ENCODE data around the gene GRIN2A. TPM values are rescaled to one million over a fixed set of nuclear protein-coding genes. Genes with fewer than 3 reads are reported as not detected.

GRIN2A gene
- total and polyA plus RNA-seq, 2 donors (not counting 1 experiment from before 2014, with no cell fraction given), result 0.44 TPM; not detected in 1

DNA sequence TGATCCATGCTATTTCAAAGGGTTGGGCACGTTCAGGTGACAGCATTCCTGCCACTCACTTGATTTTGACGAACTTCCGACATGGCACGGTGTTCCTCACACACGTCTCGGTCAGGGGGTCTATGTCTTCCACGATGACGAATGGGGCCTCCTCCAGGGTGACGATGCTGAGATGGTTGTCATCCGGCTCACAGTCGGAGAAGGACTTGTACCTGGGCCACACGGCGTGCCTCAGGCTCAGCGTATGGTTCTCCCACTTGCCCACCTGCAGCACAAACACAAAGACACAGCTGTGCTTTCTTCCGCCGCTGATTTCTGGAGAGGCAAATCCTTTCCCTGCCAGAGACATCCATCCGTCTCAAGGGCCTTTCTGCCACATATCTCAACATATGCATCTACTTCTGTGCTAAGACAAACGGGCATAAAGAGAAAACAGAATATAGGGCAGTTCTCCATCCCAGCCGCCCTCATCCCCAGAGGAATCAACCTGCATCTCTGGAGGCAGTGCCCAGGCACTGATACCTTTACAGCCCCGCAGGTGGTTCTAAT is 332.5 kb downstream of the GRIN2A start:
- H3K27ac Mint-ChIP-seq, result no peak overlapping the region
- no peaks in the 10 kb centered on the region for H4K20me1 ChIP-seq (ENCODE audit: control insufficient read depth, insufficient read depth, low read length, poor library complexity, severe bottlenecking)
- no peaks in the 10 kb centered on the region for H3K4me1 ChIP-seq (ENCODE audit: control insufficient read depth in 2 of 2, insufficient read depth in 2 of 2, low read length in 2 of 2)
- H3K36me3 ChIP-seq (replicated peaks in 1 of 2; ENCODE audit: control extremely low read depth in 1 of 2, control insufficient read depth in 1 of 2, extremely low read depth in 1 of 2, insufficient read depth in 2 of 2, low read length in 1 of 2), result no peaks in the 10 kb centered on the region
- ChIA-PET POLR2A (no interaction called here), CTCF (no interaction called here)
- no peak overlapping the region for H3K27ac ChIP-seq (ENCODE audit: low read length in 2 of 2)
- no peaks in the 10 kb centered on the region for H3K27me3 ChIP-seq (replicated peaks in 1 of 4; ENCODE audit: control extremely low read depth in 1 of 4, control insufficient read depth in 3 of 4, insufficient read depth in 4 of 4, low read length in 3 of 4)
- H3K4me2 ChIP-seq (replicated peaks; ENCODE audit: low read depth, low read length, poor library complexity, severe bottlenecking), result no peak overlapping the region
- no peak for ATAC-seq (ENCODE audit: low read depth)
- no peaks in the 10 kb centered on the region for H3K9me3 Mint-ChIP-seq (ENCODE audit: insufficient read depth)
- H3K79me2 ChIP-seq (ENCODE audit: control insufficient read depth, insufficient read depth, low read length), result no peaks in the 10 kb centered on the region
- TF ChIP-seq, protein P1, sequence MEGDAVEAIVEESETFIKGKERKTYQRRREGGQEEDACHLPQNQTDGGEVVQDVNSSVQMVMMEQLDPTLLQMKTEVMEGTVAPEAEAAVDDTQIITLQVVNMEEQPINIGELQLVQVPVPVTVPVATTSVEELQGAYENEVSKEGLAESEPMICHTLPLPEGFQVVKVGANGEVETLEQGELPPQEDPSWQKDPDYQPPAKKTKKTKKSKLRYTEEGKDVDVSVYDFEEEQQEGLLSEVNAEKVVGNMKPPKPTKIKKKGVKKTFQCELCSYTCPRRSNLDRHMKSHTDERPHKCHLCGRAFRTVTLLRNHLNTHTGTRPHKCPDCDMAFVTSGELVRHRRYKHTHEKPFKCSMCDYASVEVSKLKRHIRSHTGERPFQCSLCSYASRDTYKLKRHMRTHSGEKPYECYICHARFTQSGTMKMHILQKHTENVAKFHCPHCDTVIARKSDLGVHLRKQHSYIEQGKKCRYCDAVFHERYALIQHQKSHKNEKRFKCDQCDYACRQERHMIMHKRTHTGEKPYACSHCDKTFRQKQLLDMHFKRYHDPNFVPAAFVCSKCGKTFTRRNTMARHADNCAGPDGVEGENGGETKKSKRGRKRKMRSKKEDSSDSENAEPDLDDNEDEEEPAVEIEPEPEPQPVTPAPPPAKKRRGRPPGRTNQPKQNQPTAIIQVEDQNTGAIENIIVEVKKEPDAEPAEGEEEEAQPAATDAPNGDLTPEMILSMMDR (IDR thresholded peaks at IDR 0.05), result no peak
- no peak for TF ChIP-seq EZH2 (IDR thresholded peaks at IDR 0.05; ENCODE audit: borderline replicate concordance, insufficient read depth, low read depth, low read length, poor library complexity, severe bottlenecking)
- no peak overlapping the region for H3K9ac ChIP-seq (ENCODE audit: low read length)
- H3K27me3 Mint-ChIP-seq, result peaks cover 7% of the 10 kb centered on the region
- no peak overlapping the region for H3K4me3 ChIP-seq (ENCODE audit: control extremely low read depth in 1 of 5, extremely low read depth in 1 of 5, insufficient read depth in 1 of 5, low read depth in 2 of 5, low read length in 4 of 5)
- intact Hi-C loops (cut with micrococcal nuclease), result no loop called here
- peaks cover 0 to 1% (median 0%) of the 10 kb centered on the region in 3 donors for H3K9me3 ChIP-seq (ENCODE audit: control extremely low read depth in 1 of 3, control insufficient read depth in 2 of 3, insufficient read depth in 1 of 3, low read length in 2 of 3)
- H3K4me3 Mint-ChIP-seq, result no peak overlapping the region
- no peak overlapping the region for H2AFZ ChIP-seq (ENCODE audit: insufficient read depth, low read depth, low read length, poor library complexity, severe bottlenecking)
- no peaks in the 10 kb centered on the region for H3K4me1 Mint-ChIP-seq
- WGBS (ENCODE audit: insufficient coverage), result 95% methylated on average over 19 of the region's 20 CpGs
- no peak for DNase-seq

DNA sequence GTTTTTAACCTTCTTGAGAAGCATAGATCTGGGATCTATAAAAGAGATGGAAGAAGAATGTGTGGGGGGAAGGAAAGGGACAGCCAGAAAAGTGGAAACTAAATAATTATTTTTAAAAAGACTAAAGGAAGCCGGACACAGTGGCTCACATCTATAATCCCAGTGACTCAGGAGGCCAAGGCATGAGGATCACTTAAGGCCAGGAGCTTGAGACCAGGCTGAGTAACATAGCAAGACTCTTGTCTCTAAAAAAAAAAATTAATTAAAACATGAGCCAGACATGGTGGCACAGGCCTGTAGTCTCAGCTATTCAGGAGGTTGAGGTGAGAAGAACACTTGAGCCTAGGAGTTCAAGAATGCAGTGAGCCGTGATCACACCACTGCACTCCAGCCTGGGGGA is 335.1 kb downstream of the GRIN2A start:
- peaks cover 4% of the 10 kb centered on the region for H3K27me3 Mint-ChIP-seq

More for the DNA sequence above, 335.1 kb downstream of the GRIN2A start:
- H3K27me3 ChIP-seq (replicated peaks in 1 of 4; ENCODE audit: control extremely low read depth in 1 of 4, control insufficient read depth in 3 of 4, insufficient read depth in 4 of 4, low read length in 3 of 4), result no peaks in the 10 kb centered on the region
- H4K20me1 ChIP-seq (ENCODE audit: control insufficient read depth, insufficient read depth, low read length, poor library complexity, severe bottlenecking), result no peaks in the 10 kb centered on the region
- no peak overlapping the region for H3K4me2 ChIP-seq (replicated peaks; ENCODE audit: low read depth, low read length, poor library complexity, severe bottlenecking)
- intact Hi-C loops (cut with micrococcal nuclease), result no loop called here
- DNase-seq (no peak), ATAC-seq (ENCODE audit: low read depth) (no peak)
- no peak overlapping the region for H3K4me3 Mint-ChIP-seq
- no peaks in the 10 kb centered on the region for H3K79me2 ChIP-seq (ENCODE audit: control insufficient read depth, insufficient read depth, low read length)
- ChIA-PET POLR2A (no interaction called here), CTCF (no interaction called here)
- no peaks in the 10 kb centered on the region for H3K4me1 Mint-ChIP-seq
- no peak overlapping the region for H2AFZ ChIP-seq (ENCODE audit: insufficient read depth, low read depth, low read length, poor library complexity, severe bottlenecking)
- H3K9me3 Mint-ChIP-seq (ENCODE audit: insufficient read depth), result no peaks in the 10 kb centered on the region
- H3K4me3 ChIP-seq (ENCODE audit: control extremely low read depth in 1 of 5, extremely low read depth in 1 of 5, insufficient read depth in 1 of 5, low read depth in 2 of 5, low read length in 4 of 5), result no peak overlapping the region
- no peak overlapping the region for H3K9ac ChIP-seq (ENCODE audit: low read length)
- no peak overlapping the region for H3K27ac Mint-ChIP-seq
- TF ChIP-seq, protein P1 (IDR thresholded peaks at IDR 0.05), result no peak
- TF ChIP-seq EZH2 (IDR thresholded peaks at IDR 0.05; ENCODE audit: borderline replicate concordance, insufficient read depth, low read depth, low read length, poor library complexity, severe bottlenecking), result no peak
- H3K9me3 ChIP-seq (ENCODE audit: control extremely low read depth in 1 of 3, control insufficient read depth in 2 of 3, insufficient read depth in 1 of 3, low read length in 2 of 3), result peaks cover 0 to 1% (median 0%) of the 10 kb centered on the region in 3 donors
- WGBS (ENCODE audit: insufficient coverage), result no CpG with 5 or more reads among the region's 2 CpGs
- no peaks in the 10 kb centered on the region for H3K36me3 ChIP-seq (replicated peaks in 1 of 2; ENCODE audit: control extremely low read depth in 1 of 2, control insufficient read depth in 1 of 2, extremely low read depth in 1 of 2, insufficient read depth in 2 of 2, low read length in 1 of 2)
- no peaks in the 10 kb centered on the region for H3K4me1 ChIP-seq (ENCODE audit: control insufficient read depth in 2 of 2, insufficient read depth in 2 of 2, low read length in 2 of 2)
- no peak overlapping the region for H3K27ac ChIP-seq (ENCODE audit: low read length in 2 of 2)
